PFSK-1 (cell line): Measurements from ENCODE around the gene ATAD2B.

Experiments used
- POLR2AphosphoS5 ChIP-seq: IDR thresholded peaks from 2 replicates; pipeline ENCODE4 v1.6.1; 2012; ENCODE audit warnings: low read depth, mild to moderate bottlenecking, control low read depth, low read length, moderate library complexity
- SIN3A ChIP-seq: IDR thresholded peaks from 2 replicates; pipeline ENCODE4 v1.6.1; 2012; ENCODE audit warnings: mild to moderate bottlenecking, low read length, moderate library complexity, borderline replicate concordance; ENCODE audit not compliant: insufficient read depth

GRCh38 chr2:23843051-23843976, 83.6 kb downstream of the ATAD2B start:
- TF ChIP-seq POLR2AphosphoS5 (no peak), SIN3A (no peak)
